K562 (cell line): ENCODE data around the gene VTI1B. TPM values are rescaled to one million over a fixed set of nuclear protein-coding genes. Genes with fewer than 3 reads are reported as not detected.
A peak's percentile ranks its signal among the peaks of the same experiment; 100 is the strongest.

Experiments used
- SMC3 ChIP-seq: conservative IDR thresholded peaks from 2 replicates; pipeline ENCODE4 v1.6.1; 2011; ENCODE audit warnings: low read depth, low read length, improper control_type of control experiment; ENCODE audit not compliant: insufficient read depth
- ZNF354B ChIP-seq: fragments of 250-450 bp; sonication (Bioruptor Pico); IDR thresholded peaks from 2 replicates; pipeline ENCODE4 v1.4.0; 2020
- polyA plus RNA-seq, 8 experiments: library from polyadenylated mRNA; depleted of rRNA in 4 of 8; stranded (reverse) in 5 of 8; unstranded in 3 of 8; fragments of >200 nt; fragmentation: Nextera tagmentation in 2 of 8; fragmentation: Illumina TruSeq in 1 of 8; extraction: Ambion mirVana in 2 of 8; extraction: Trizol in 1 of 8; gene quantifications; 2 replicates each; pipeline versions ENCODE4 v1.2.1 to v1.2.3, GENCODE V29; 2011 to 2014; ENCODE audit warnings: inconsistent platforms in 1 of 8, missing spikeins in 1 of 8
- total RNA-seq, 7 experiments: library from RNA; depleted of rRNA in 6 of 7; stranded (reverse); fragments of >200 nt in 6 of 7; fragmentation: Illumina TruSeq in 2 of 7; extraction: Trizol in 2 of 7; gene quantifications; 2 replicates each; pipeline versions ENCODE4 v1.2.1 to v1.2.3, GENCODE V29; 2011 to 2021; ENCODE audit warnings: low replicate concordance in 1 of 7
- TF ChIP-seq, protein P1 (sequence below): fragments of 250-450 bp; sonication (Bioruptor Pico); IDR thresholded peaks from 2 replicates; pipeline ENCODE4 v1.5.0; 2021; ENCODE audit warnings: mild to moderate bottlenecking, moderate library complexity
- TF ChIP-seq, protein P2 (sequence below): sonication (generic); formaldehyde crosslinking; IDR thresholded peaks from 2 replicates; pipeline ENCODE4 v1.8.0; 2022; ENCODE audit warnings: missing genetic modification reagents, mild to moderate bottlenecking, moderate library complexity, borderline replicate concordance
- TF ChIP-seq, protein P3 (sequence below): fragments of 450-650 bp; formaldehyde crosslinking; IDR thresholded peaks from 2 replicates; pipeline ENCODE4 v1.4.0; 2022; ENCODE audit warnings: mild to moderate bottlenecking, moderate library complexity
- TF ChIP-seq, protein P4 (sequence below): fragments of 250-450 bp; sonication (Bioruptor Pico); IDR thresholded peaks from 2 replicates; pipeline ENCODE4 v1.5.0; 2021; ENCODE audit warnings: mild to moderate bottlenecking, borderline replicate concordance
- TF ChIP-seq, protein P5 (sequence below), 2 experiments: fragments of 450-650 bp; formaldehyde crosslinking in 1 of 2; IDR thresholded peaks; 2 replicates each; pipeline versions ENCODE4 v1.4.0 to v1.6.1; 2014 to 2020; ENCODE audit warnings: mild to moderate bottlenecking in 2 of 2, borderline replicate concordance in 1 of 2, low read depth in 1 of 2
- TF ChIP-seq, protein P6 (sequence below): sonication (generic); formaldehyde crosslinking; IDR thresholded peaks from 2 replicates; pipeline ENCODE4 v1.8.0; 2022; ENCODE audit warnings: missing genetic modification reagents, mild to moderate bottlenecking, borderline replicate concordance

The VTI1B gene
- total and polyA plus RNA-seq, 9 of the 15 experiments (the other 6 are each of a cell fraction or from before 2014, with no cell fraction given): 7.8 to 69.8 (median 50.1) TPM

DNA sequence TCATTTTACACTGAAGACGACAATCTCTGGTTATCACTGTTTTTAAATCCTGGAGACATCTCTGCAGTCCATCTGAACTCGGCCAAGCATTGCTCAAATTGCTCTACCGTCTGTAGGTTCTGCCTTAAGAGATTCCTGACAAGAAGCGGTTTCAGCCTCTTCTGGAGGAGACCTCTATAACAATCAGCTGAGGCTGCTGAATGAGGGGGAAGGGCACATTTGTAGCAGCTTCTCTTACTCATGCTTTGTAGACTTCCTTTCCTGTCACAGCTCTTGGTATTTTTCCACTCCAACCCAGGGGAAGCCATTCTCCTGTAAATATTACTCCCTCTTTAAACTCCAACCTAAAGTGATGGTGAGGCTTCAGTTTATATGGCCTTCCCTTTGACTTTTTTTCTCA lies 51.8 kb downstream of the VTI1B start (continued):
- TF ChIP-seq, protein P1, sequence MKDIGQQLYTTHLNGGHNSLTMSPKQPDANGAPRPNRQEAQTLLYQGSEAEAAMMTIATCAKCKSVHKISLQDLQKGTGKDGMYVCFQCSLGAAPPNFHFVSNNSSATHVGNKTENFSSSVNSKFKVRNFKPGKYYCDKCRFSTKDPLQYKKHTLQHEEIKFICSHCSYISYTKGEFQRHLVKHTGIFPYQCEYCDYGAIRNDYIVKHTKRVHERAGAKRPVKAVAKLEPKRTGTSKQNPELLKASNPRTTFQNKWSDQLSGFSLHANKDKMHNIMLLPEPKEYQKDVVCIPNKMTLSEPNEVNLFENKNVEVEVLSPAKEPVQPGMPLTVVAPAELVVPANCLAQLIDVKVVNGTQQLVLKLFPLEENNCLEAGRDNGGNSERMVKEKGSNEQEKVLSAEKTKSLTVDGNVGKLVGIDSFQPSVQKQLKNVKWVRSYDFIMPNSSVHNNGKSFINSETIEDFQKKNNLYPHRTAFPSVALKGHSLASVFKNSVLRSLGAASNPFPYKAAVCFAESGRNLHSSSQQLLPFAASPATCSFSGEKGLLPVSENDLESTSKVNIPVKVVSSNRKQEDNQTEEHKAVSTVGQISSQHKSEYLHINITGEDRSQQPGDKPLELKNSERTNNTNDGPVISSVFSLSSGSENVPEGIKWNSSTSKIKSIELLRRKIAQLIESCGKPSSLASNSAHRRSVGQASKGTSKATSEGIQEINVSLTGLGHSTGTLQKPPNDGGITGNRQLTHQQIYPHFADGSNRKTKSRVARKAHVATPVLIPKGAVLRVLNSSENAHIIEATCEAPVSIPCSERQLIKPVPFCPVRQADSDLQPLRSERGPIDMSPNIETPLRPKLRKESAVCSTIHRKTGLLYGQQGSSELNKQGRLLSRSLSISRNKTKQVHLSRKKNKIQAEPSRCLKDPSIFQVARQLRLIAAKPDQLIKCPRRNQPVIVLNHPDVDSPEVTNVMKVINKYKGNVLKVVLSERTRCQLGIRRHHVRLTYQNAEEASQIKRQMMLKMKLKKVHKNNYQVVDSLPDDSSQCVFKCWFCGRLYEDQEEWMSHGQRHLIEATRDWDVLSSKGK (CRISPR knock-in tag): no peak
- TF ChIP-seq ZNF354B (CRISPR knock-in tag) (no peak), SMC3 (no peak)
- TF ChIP-seq, protein P2, sequence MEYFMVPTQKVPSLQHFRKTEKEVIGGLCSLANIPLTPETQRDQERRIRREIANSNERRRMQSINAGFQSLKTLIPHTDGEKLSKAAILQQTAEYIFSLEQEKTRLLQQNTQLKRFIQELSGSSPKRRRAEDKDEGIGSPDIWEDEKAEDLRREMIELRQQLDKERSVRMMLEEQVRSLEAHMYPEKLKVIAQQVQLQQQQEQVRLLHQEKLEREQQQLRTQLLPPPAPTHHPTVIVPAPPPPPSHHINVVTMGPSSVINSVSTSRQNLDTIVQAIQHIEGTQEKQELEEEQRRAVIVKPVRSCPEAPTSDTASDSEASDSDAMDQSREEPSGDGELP (CRISPR knock-in tag): peak; percentile 72
- TF ChIP-seq, protein P3, sequence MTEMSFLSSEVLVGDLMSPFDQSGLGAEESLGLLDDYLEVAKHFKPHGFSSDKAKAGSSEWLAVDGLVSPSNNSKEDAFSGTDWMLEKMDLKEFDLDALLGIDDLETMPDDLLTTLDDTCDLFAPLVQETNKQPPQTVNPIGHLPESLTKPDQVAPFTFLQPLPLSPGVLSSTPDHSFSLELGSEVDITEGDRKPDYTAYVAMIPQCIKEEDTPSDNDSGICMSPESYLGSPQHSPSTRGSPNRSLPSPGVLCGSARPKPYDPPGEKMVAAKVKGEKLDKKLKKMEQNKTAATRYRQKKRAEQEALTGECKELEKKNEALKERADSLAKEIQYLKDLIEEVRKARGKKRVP: no peak
- TF ChIP-seq, protein P4, sequence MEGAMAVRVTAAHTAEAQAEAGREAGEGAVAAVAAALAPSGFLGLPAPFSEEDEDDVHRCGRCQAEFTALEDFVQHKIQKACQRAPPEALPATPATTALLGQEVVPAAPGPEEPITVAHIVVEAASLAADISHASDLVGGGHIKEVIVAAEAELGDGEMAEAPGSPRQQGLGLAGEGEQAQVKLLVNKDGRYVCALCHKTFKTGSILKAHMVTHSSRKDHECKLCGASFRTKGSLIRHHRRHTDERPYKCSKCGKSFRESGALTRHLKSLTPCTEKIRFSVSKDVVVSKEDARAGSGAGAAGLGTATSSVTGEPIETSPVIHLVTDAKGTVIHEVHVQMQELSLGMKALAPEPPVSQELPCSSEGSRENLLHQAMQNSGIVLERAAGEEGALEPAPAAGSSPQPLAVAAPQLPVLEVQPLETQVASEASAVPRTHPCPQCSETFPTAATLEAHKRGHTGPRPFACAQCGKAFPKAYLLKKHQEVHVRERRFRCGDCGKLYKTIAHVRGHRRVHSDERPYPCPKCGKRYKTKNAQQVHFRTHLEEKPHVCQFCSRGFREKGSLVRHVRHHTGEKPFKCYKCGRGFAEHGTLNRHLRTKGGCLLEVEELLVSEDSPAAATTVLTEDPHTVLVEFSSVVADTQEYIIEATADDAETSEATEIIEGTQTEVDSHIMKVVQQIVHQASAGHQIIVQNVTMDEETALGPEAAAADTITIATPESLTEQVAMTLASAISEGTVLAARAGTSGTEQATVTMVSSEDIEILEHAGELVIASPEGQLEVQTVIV (CRISPR knock-in tag): no peak
- TF ChIP-seq, protein P5, sequence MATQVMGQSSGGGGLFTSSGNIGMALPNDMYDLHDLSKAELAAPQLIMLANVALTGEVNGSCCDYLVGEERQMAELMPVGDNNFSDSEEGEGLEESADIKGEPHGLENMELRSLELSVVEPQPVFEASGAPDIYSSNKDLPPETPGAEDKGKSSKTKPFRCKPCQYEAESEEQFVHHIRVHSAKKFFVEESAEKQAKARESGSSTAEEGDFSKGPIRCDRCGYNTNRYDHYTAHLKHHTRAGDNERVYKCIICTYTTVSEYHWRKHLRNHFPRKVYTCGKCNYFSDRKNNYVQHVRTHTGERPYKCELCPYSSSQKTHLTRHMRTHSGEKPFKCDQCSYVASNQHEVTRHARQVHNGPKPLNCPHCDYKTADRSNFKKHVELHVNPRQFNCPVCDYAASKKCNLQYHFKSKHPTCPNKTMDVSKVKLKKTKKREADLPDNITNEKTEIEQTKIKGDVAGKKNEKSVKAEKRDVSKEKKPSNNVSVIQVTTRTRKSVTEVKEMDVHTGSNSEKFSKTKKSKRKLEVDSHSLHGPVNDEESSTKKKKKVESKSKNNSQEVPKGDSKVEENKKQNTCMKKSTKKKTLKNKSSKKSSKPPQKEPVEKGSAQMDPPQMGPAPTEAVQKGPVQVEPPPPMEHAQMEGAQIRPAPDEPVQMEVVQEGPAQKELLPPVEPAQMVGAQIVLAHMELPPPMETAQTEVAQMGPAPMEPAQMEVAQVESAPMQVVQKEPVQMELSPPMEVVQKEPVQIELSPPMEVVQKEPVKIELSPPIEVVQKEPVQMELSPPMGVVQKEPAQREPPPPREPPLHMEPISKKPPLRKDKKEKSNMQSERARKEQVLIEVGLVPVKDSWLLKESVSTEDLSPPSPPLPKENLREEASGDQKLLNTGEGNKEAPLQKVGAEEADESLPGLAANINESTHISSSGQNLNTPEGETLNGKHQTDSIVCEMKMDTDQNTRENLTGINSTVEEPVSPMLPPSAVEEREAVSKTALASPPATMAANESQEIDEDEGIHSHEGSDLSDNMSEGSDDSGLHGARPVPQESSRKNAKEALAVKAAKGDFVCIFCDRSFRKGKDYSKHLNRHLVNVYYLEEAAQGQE (IDR thresholded peaks at IDR 0.05; ENCODE audit: borderline replicate concordance): peak; percentile 35; the same call in 1 of the 2 replicates
- TF ChIP-seq, protein P5 (CRISPR knock-in tag; IDR thresholded peaks at IDR 0.05; ENCODE audit: low read depth): no peak
- TF ChIP-seq, protein P6, sequence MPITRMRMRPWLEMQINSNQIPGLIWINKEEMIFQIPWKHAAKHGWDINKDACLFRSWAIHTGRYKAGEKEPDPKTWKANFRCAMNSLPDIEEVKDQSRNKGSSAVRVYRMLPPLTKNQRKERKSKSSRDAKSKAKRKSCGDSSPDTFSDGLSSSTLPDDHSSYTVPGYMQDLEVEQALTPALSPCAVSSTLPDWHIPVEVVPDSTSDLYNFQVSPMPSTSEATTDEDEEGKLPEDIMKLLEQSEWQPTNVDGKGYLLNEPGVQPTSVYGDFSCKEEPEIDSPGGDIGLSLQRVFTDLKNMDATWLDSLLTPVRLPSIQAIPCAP (CRISPR knock-in tag): no peak
